Measurements from ENCODE around the gene PRR15L. TPM values are rescaled to one million over a fixed set of nuclear protein-coding genes. Genes with fewer than 3 reads are reported as not detected.
A peak's percentile ranks its signal among the peaks of the same experiment; 100 is the strongest.

PRR15L gene
- total RNA-seq, 1 donor from 2014 or later: not detected

- no peak for DNase-seq (ENCODE audit: low read depth in 2 of 2)
These were observed 5.2 kb upstream of the PRR15L start for GRCh38 chr17:47962901-47963300.

GRCh38 chr17:47961406-47961805 lies 3.7 kb upstream of the PRR15L start:
- no peak for DNase-seq (ENCODE audit: low read depth in 2 of 2)

- no peak for DNase-seq (ENCODE audit: low read depth in 2 of 2)
These were observed 2.4 kb upstream of the PRR15L start for GRCh38 chr17:47959825-47960655.

- no peak for DNase-seq (ENCODE audit: low read depth in 2 of 2)
These were observed 692 bp downstream of the PRR15L start for GRCh38 chr17:47956791-47957590.

- DNase-seq (ENCODE audit: low read depth in 2 of 2): no peak
These were observed 1.9 kb downstream of the PRR15L start for GRCh38 chr17:47955497-47956461.

GRCh38 chr17:47953909-47954308 lies 3.8 kb downstream of the PRR15L start:
- no peak for DNase-seq (ENCODE audit: low read depth in 2 of 2)

GRCh38 chr17:47952171-47953021 lies 5.3 kb downstream of the PRR15L start:
- no peak for DNase-seq (ENCODE audit: low read depth in 2 of 2)

- no peak for DNase-seq (ENCODE audit: low read depth in 2 of 2)
These were observed 7.2 kb downstream of the PRR15L start for GRCh38 chr17:47950448-47950847.

- DNase-seq (ENCODE audit: low read depth in 2 of 2): no peak
These were observed 7.7 kb downstream of the PRR15L start for GRCh38 chr17:47949946-47950345.

- peak; percentile 31 to 79 for DNase-seq (ENCODE audit: low read depth in 2 of 2)
These were observed 8.4 kb downstream of the PRR15L start for GRCh38 chr17:47949197-47949759.

- no peak for DNase-seq (ENCODE audit: low read depth in 2 of 2)
These were observed 8.9 kb downstream of the PRR15L start for GRCh38 chr17:47948706-47949196.

GRCh38 chr17:47946929-47947397 lies 10.7 kb downstream of the PRR15L start:
- peak; percentile 81 to 90 for DNase-seq (ENCODE audit: low read depth in 2 of 2)

GRCh38 chr17:47946516-47946915 lies 11.2 kb downstream of the PRR15L start:
- no peak for DNase-seq (ENCODE audit: low read depth in 2 of 2)

GRCh38 chr17:47945529-47946508 lies 11.9 kb downstream of the PRR15L start:
- DNase-seq (ENCODE audit: low read depth in 2 of 2): no peak

- DNase-seq (ENCODE audit: low read depth in 2 of 2): no peak
These were observed 12.6 kb downstream of the PRR15L start for GRCh38 chr17:47945080-47945479.

- DNase-seq (ENCODE audit: low read depth in 2 of 2): no peak
These were observed 15.1 kb downstream of the PRR15L start for GRCh38 chr17:47942568-47942967.

GRCh38 chr17:47942096-47942510 lies 15.6 kb downstream of the PRR15L start:
- DNase-seq (ENCODE audit: low read depth in 2 of 2): no peak

- peak; percentile 97 to 99 for DNase-seq (ENCODE audit: low read depth in 2 of 2)
These were observed 16.2 kb downstream of the PRR15L start, which contains the start of gene PNPO for GRCh38 chr17:47941246-47942095. Gene PNPO, plus strand, starts transcription at chr17:47941571. Its CDS starts 105 bp downstream, at chr17:47941676.
